HepG2 (cell line): Measurements from ENCODE around the gene POGLUT2. TPM values are rescaled to one million over a fixed set of nuclear protein-coding genes. Genes with fewer than 3 reads are reported as not detected.

Experiments
- ATAC-seq: fragments of 200-7000 bp; cut with Tn5 transposase; 3 replicates; pipeline ENCODE4 v1.9.1; 2020; ENCODE audit warnings: mild to moderate bottlenecking, moderate library complexity
- BruUV-seq: library from RNA; stranded (reverse); fragments of 400-500 nt; replicated peaks from 2 replicates; lab custom pipeline; 2021; lab: Mats Ljungman, UMichigan
- CTCF ChIA-PET: fragments of 300-600 bp; formaldehyde crosslinking; extraction: SDS; loops from one replicate; lab custom pipeline; 2021; ENCODE audit warnings: low total read pairs, inconsistent platforms, low intra/inter-chr PET ratio; lab: Yijun Ruan, JAX
- POLR2A ChIA-PET: fragments of 350-600 bp; sonication (Branson Sonifier 250); formaldehyde crosslinking; loops from one replicate; lab custom pipeline; 2020; ENCODE audit warnings: antibody characterized with exemption, inconsistent platforms; lab: Yijun Ruan, JAX
- DNase-seq: peaks from one replicate; pipeline ENCODE4 v3.0.0-alpha.2; 2015; ENCODE audit warnings: low spot score
- FAIRE-seq: peaks from 3 replicates; lab custom pipeline; 2011; peaks lifted over from hg19 to GRCh38; lab: Jason Lieb, UNC
- H2AFZ ChIP-seq: one replicate; pipeline ENCODE4 v1.6.1; 2011; ENCODE audit warnings: low read length, inconsistent platforms
- H3K27ac ChIP-seq: fragments of 300-600 bp; 3 replicates; pipeline ENCODE4 v1.8.0; 2011; ENCODE audit warnings: mixed run types, mild to moderate bottlenecking, mixed read lengths, low read length, inconsistent platforms; ENCODE audit not compliant: insufficient read depth; ENCODE audit errors: extremely low read length
- H3K27me3 ChIP-seq, 2 experiments: fragments of 200-600 bp in 1 of 2; 2 replicates in 1 of 2; 3 replicates in 1 of 2; pipeline versions ENCODE4 v1.6.0 to v1.8.0; 2011; ENCODE audit warnings: low read length in 2 of 2, mild to moderate bottlenecking in 2 of 2, moderate library complexity in 2 of 2, inconsistent platforms in 1 of 2; ENCODE audit not compliant: insufficient read depth in 2 of 2, control insufficient read depth in 1 of 2
- H3K36me3 ChIP-seq, 2 experiments: fragments of 200-600 bp in 1 of 2; replicated peaks in 1 of 2; 2 replicates in 1 of 2; 3 replicates in 1 of 2; pipeline versions ENCODE4 v1.5.1 to v1.8.0; 2011; ENCODE audit warnings: low read length in 2 of 2, inconsistent platforms in 1 of 2; ENCODE audit not compliant: insufficient read depth in 2 of 2, control insufficient read depth in 1 of 2
- H3K4me1 ChIP-seq: 2 replicates; pipeline ENCODE4 v1.5.1; 2012; ENCODE audit warnings: low read length, inconsistent platforms; ENCODE audit not compliant: insufficient read depth
- H3K4me2 ChIP-seq: 2 replicates; pipeline ENCODE4 v1.6.0; 2011; ENCODE audit warnings: low read depth, low read length, inconsistent platforms
- H3K4me3 ChIP-seq, 3 experiments: fragments of 200-600 bp in 1 of 3; sonication (generic), shearing (Covaris generic) in 1 of 3; replicated peaks in 1 of 3; 2 replicates each; pipeline ENCODE4 v1.5.1; 2011 to 2016; ENCODE audit warnings: low read length in 3 of 3, inconsistent platforms in 2 of 3, low read depth in 2 of 3, mild to moderate bottlenecking in 2 of 3, control low read depth in 1 of 3, mixed read lengths in 1 of 3; ENCODE audit not compliant: insufficient read depth in 1 of 3
- H3K79me2 ChIP-seq: one replicate; pipeline ENCODE4 v1.6.1; 2011; ENCODE audit warnings: low read length, inconsistent platforms; ENCODE audit not compliant: insufficient read depth
- H3K9ac ChIP-seq: 2 replicates; pipeline ENCODE4 v1.6.0; 2011; ENCODE audit warnings: mild to moderate bottlenecking, low read depth, low read length, inconsistent platforms; ENCODE audit not compliant: insufficient read depth
- H3K9me3 ChIP-seq: 2 replicates; pipeline ENCODE4 v1.5.1; 2012; ENCODE audit warnings: mild to moderate bottlenecking, low read length
- H4K20me1 ChIP-seq: 2 replicates; pipeline ENCODE4 v1.6.0; 2011; ENCODE audit warnings: inconsistent platforms, mild to moderate bottlenecking, low read length, moderate library complexity; ENCODE audit not compliant: insufficient read depth
- AHDC1 ChIP-seq: sonication (generic); formaldehyde crosslinking; IDR thresholded peaks from 2 replicates; pipeline ENCODE4 v1.5.1; 2020; ENCODE audit warnings: mild to moderate bottlenecking, missing genetic modification reagents, borderline replicate concordance
- CBX2 ChIP-seq, 2 experiments: fragments of 200-600 bp in 1 of 2; sonication (generic); formaldehyde crosslinking in 1 of 2; IDR thresholded peaks; 2 replicates each; pipeline versions ENCODE4 v1.7.0 to v1.8.1; 2018 to 2022; ENCODE audit warnings: low read depth in 2 of 2, low read length in 1 of 2, mild to moderate bottlenecking in 1 of 2, missing genetic modification reagents in 1 of 2
- CENPX ChIP-seq: sonication (generic); formaldehyde crosslinking; IDR thresholded peaks from 2 replicates; pipeline ENCODE4 v1.9.0; 2021; ENCODE audit warnings: mild to moderate bottlenecking, missing genetic modification reagents, moderate library complexity
- KAT7 ChIP-seq: IDR thresholded peaks from 2 replicates; pipeline ENCODE4 v1.6.1; 2018; ENCODE audit warnings: borderline replicate concordance, missing compliant biosample characterization
- KDM4B ChIP-seq: sonication (generic); formaldehyde crosslinking; IDR thresholded peaks from 2 replicates; pipeline ENCODE4 v1.4.0; 2020; ENCODE audit warnings: missing genetic modification reagents
- NKX3-1 ChIP-seq: sonication (generic); formaldehyde crosslinking; IDR thresholded peaks from 2 replicates; pipeline ENCODE4 v1.5.0; 2020; ENCODE audit warnings: missing genetic modification reagents
- NRL ChIP-seq: sonication (generic); formaldehyde crosslinking; IDR thresholded peaks from 2 replicates; pipeline ENCODE4 v1.5.0; 2020; ENCODE audit warnings: missing genetic modification reagents, mild to moderate bottlenecking, moderate library complexity, borderline replicate concordance
- SNAPC4 ChIP-seq: sonication (generic); formaldehyde crosslinking; IDR thresholded peaks from 2 replicates; pipeline ENCODE4 v1.4.0; 2020; ENCODE audit warnings: mild to moderate bottlenecking, missing genetic modification reagents
- ZBTB2 ChIP-seq: sonication (generic); formaldehyde crosslinking; IDR thresholded peaks from 2 replicates; pipeline ENCODE4 v1.8.0; 2022; ENCODE audit warnings: low read depth, missing genetic modification reagents
- ZNF484 ChIP-seq: sonication (generic); formaldehyde crosslinking; IDR thresholded peaks from 2 replicates; pipeline ENCODE4 v1.5.1; 2020; ENCODE audit warnings: mild to moderate bottlenecking, low read depth, missing genetic modification reagents, borderline replicate concordance
- ZNF878 ChIP-seq: sonication (generic); formaldehyde crosslinking; IDR thresholded peaks from 2 replicates; pipeline ENCODE4 v1.8.1; 2023; ENCODE audit warnings: mild to moderate bottlenecking, missing genetic modification reagents, moderate library complexity
- WGBS: methylation state at CpG from one replicate; pipeline ENCODE4 v1.1.6; 2017; ENCODE audit warnings: low lambda C conversion rate; 5-methylcytosine and 5-hydroxymethylcytosine counted together
- in situ Hi-C: cut with HindIII; loops from 2 replicates; pipeline ENCODE4 v1.10.0; 2017; ENCODE audit warnings: low pct_unique_long_range_greater_than_20kb; ENCODE audit not compliant: extremely low pct_ligation_motif_present
- intact Hi-C: fragments of 100-400 bp; cut with micrococcal nuclease; formaldehyde crosslinking; loops from one replicate; pipeline ENCODE4 v1.10.0; 2022; ENCODE audit not compliant: unreplicated experiment
- polyA plus RNA-seq, 8 experiments: library from polyadenylated mRNA; depleted of rRNA in 3 of 8; stranded (reverse) in 7 of 8; unstranded in 1 of 8; fragments of >200 nt; fragmentation: Illumina TruSeq in 4 of 8; extraction: Trizol in 4 of 8; gene quantifications; 2 replicates each; pipeline versions ENCODE4 v1.2.1 to v1.2.3, GENCODE V29; 2011 to 2016; ENCODE audit warnings: low read depth in 4 of 8, missing spikeins in 1 of 8, mixed read lengths in 1 of 8; ENCODE audit not compliant: insufficient read depth in 1 of 8
- total RNA-seq, 5 experiments: library from RNA; depleted of rRNA; stranded (reverse); fragments of >200 nt; fragmentation: Illumina TruSeq; extraction: Trizol; gene quantifications; 2 replicates each; pipeline ENCODE4 v1.2.3, GENCODE V29; 2016; ENCODE audit warnings: low read depth in 1 of 5

Gene POGLUT2
- total and polyA plus RNA-seq, 2 of the 13 experiments (the other 11 are each of a cell fraction or from before 2014, with no cell fraction given), result 18.0 to 26.1 TPM

- FAIRE-seq (no peak), DNase-seq (no peak), ATAC-seq (no peak)
- CTCF ChIA-PET, result no interaction called here
- H3K9ac ChIP-seq, result no peak overlapping the region
- intact Hi-C loops, result no loop called here
- 85% methylated on average over 5 of the region's 5 CpGs for WGBS
- BruUV-seq, result no TSS peak
- H3K36me3 ChIP-seq, result 0 out of 5 replicates have a peak, but pooled peaks cover 0 to 3% of the 10 kb centered on the region in 2 experiments
- no peaks in the 10 kb centered on the region for H3K79me2 ChIP-seq
- H3K27ac ChIP-seq, result no peak overlapping the region
- in situ Hi-C loops, result no loop called here
- no peaks in the 10 kb centered on the region for H3K4me1 ChIP-seq
- H3K4me3 ChIP-seq, result no peak overlapping the region
- no peak overlapping the region for H3K4me2 ChIP-seq
- POLR2A ChIA-PET, result no interaction called here
- no peaks in the 10 kb centered on the region for H3K27me3 ChIP-seq
- H2AFZ ChIP-seq, result no peak overlapping the region
- H3K9me3 ChIP-seq, result no peaks in the 10 kb centered on the region; the same call in 1 of the 2 replicates
- no peaks in the 10 kb centered on the region for H4K20me1 ChIP-seq
- no peak for TF ChIP-seq ZNF878 (CRISPR knock-in tag)
- no peak for TF ChIP-seq AHDC1 (CRISPR knock-in tag)
- TF ChIP-seq CBX2 (IDR thresholded peaks at IDR 0.05; ENCODE audit: low read depth, low read length), result no peak
- no peak for TF ChIP-seq CBX2 (CRISPR knock-in tag; IDR thresholded peaks at IDR 0.05; ENCODE audit: low read depth)
- TF ChIP-seq CENPX (CRISPR knock-in tag), result no peak
- TF ChIP-seq KAT7 (CRISPR knock-in tag), result no peak
- no peak for TF ChIP-seq SNAPC4 (CRISPR knock-in tag)
- TF ChIP-seq NKX3-1 (CRISPR knock-in tag), result no peak
- no peak for TF ChIP-seq ZNF484 (CRISPR knock-in tag)
- no peak for TF ChIP-seq KDM4B
- TF ChIP-seq NRL (CRISPR knock-in tag), result no peak
- TF ChIP-seq ZBTB2 (CRISPR knock-in tag), result no peak
Observed at GRCh38 chr13:102779436-102780159, 19.2 kb downstream of the POGLUT2 start.
